GM19372 (cell line): Measurements from ENCODE around the gene ASXL2.
"Not testable (repeated sequence)": the region's sequence is repeated elsewhere in the genome, so short reads cannot be mapped to it uniquely, and the experiment has no call there.

Experiments
- ATAC-seq: cut with Tn5 transposase; IDR thresholded peaks from one replicate; pipeline ENCODE4 v1.9.1; 2021; ENCODE audit warnings: mild to moderate bottlenecking, low read depth, moderate library complexity; ENCODE audit not compliant: unreplicated experiment

Gene ASXL2

DNA sequence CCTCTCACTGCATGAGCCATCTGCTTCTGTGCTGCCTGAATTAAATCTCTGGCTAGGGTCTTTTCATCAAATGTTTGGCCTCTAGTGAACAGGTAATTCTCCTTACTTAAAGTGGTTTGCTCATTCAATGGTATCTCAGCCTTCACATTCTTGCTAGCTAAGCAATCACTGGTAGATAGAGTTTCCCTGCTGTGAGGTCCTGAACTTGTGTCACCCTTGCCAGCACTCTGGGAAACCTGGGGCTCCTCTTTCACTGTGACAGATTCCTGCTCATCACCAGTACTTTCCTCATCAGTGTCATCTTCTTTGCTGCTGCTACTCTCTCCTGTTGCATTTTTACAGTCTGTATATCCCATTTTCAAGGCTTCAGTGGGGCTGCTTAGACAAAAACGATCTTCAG is 135.8 kb downstream of the ASXL2 start:
- no peak for ATAC-seq

DNA sequence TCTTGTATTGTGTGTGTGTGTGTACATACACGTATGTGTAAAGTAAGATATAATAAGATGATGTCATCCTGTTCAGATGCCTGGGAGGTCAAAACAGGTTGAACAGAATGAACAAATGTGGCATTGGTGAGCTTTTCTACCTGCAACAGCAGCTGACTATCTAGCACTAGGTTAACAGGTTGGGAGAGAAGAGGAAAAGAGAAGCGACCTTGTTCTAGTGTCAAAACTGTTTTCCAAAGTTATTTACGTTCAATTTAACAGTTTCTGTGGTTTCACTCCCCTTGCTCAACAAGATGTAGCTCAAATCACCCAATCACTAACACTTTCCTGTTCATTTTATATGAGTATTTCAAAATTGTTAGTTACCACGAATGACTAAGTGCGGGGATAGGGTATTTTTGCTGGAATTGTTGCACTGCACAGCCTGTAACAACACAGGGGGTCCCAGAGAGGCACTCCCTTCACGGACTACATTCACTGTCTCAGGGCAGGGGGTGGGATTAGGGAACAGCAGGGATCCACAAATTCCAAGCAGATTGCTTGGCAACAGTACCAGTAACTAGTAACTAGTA is 137.4 kb downstream of the ASXL2 start:
- no peak for ATAC-seq

DNA sequence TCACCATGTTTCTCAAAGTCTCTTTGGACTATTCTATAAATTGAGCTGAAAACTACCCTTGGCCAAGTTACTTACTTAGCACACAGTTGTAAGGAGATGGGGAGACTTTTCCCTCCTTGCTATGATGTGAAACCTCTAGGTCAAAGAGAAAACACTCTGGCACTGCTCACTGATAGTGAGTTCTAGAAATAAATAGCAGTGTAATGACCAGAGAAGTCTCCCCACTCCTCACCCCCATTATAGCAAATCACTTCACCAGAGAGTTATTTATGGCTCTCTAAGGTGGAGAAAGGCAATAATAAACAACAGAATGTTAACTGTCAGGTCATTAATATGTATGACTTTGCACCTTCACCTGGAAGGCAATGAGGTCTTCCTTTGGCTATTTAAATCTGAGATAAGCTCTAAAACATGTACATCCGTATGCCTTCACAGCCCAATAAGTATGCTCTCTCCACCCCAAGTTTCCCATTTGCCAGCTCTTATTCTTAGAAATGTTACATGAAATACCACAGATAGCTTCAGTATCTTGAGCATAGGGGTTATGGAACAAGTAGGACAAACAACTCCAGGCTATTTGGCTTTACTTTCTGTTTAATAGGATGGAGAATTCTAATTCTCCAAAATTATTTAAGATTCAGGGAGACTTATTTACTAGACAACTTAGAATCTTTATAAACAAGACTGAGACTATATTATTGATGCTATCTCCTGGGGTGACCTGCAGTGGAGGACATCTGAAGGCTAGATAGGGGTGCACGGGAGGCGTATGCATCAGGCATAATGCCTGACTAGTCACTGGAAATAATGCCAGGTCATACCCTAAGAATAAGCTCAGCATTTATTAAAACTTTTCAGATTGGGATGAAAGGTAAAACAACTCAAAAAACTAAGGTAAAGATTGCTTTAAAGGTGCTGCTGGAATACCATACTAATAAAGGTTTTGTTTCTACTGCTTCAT is 139.6 kb downstream of the ASXL2 start:
- no peak for ATAC-seq

DNA sequence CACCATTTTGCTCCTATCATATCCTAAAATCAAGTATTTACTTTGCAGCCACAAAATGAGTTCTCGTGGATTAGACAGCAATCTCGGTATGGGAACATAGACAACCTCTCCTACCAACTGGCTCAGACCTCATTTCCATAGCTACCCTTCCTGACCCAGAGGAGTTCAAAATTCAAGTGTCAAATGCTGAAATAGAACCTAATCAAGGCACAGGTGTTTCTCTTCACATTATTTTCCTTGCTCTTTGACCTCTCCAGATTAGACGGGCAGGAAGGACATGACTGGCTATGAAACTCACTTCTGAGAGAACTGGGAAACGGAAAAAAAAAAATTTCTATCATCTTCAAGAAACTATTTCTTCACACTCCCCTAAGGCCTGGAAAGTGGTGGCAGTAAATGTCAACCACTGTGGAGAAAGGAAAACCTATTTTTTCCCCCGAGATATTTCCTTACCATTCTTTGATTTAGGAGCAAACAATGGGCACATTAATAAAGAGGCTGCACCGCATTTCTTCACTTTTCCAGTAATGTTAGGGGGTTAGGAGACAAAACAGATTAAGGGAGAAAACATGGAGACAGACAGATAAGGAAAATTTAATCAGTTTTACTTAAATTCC is 141.3 kb downstream of the ASXL2 start:
- ATAC-seq = no peak

DNA sequence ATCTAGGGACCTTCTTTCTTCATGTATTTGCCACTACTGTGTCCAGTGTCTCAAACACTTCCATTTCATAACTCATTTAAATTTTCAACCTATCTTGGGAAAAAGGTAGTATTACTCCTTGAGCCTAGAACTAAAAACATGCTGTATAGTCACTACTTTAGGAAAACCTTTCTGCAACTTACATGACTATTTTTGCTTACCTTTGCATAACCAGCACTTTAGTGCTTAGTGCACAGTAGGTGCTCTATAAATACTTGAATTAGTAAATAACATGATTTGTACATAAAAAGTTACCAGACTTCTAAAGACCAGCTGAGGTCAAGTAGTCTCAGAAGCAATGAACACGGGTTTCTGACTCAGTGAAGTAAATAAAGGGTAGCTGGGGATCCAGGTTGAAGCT is 142.5 kb downstream of the ASXL2 start:
- ATAC-seq = no peak

DNA sequence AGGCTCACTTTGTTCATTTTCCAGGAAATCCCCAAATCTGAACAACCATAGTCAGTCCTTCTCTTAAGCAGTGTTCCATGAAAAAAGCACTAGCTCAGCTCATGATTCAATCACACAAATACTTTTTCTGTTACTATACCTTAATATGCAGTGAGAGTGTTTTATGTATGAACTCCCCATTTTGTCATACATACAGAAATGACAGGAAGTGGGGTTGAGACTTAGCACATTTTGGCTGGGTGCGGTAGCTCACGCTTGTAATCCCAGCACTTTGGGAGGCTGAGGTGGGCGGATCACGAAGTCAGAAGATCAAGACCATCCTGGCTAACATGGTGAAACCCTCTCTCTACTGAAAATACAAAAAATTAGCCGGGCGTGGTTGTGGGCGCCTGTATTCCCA is 149.7 kb downstream of the ASXL2 start:
- no peak for ATAC-seq

DNA sequence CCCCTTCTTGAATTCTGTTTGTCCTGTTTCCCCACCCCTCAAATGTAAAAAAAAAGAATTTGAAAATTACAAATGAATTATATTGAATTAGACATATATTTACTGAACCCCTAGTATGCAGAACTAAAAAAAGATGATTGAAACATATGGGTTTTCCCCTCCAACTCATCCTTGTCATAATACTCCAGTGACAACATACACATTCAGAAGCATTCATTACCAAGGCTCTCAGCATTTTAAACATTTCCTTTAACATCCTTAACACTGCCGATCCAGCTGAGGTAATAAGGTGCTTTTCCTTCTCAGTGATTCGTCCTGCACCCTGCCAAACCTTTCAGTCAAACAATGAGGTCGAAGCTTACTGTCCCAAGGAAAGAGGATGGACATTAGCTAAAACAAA is 151.8 kb downstream of the ASXL2 start:
- ATAC-seq = no peak

DNA sequence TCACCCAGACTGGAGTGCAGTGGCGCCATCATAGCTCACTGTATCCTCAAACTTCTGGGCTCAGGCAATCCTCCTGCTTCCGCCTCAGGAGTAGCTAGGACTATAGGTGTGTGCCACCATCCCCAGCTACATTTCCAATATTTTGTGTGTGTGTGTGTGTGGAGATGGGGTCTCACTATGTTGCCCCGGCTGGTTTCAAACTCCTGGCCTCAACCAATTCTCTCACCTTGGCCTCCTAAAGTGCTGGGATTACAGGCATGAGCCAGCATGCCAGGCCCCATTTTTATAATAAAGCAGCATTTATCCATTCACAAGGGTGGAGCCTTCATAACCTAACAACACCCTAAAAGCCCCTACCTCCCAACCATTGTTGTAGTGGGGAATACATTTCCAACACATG is 152.4 kb downstream of the ASXL2 start:
- no peak for ATAC-seq

DNA sequence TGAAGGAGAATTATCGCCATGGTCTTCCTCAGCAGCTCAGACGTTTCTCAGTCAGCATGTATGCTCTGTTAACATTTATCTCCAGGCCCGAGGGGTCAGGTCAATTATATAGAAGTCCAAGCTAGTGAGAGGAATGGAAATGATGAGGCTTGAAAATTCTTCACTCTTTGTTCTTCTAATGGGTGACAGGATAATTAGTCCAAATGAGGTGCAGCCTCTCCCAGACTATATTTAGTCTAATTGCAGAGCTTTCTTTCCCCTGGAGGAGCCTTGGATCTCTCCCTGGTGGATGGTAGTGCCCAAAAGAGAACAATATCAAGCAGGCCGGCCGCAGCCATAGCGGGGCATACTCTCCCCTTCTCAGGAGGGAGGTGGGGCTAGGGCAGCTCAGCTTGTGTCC is 153.5 kb downstream of the ASXL2 start:
- no peak for ATAC-seq

DNA sequence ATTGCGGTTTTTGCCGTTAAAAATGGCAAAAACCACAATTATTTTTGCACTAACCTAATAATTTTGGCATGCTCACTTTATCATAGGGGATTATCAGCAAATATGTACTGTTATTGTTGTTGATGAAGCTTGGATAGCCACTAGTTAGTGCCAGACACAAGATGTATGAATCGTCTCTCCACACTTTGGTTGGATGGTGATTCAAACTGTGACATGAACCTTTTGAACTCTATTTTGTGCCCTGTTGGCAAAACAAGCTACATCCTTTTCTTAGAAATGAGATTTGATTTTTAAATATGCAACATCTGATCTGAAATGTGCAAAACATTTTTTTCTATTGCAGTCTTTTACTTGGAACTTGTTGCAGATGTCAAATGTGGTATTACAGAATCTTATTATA is 156.1 kb downstream of the ASXL2 start:
- no peak for ATAC-seq

DNA sequence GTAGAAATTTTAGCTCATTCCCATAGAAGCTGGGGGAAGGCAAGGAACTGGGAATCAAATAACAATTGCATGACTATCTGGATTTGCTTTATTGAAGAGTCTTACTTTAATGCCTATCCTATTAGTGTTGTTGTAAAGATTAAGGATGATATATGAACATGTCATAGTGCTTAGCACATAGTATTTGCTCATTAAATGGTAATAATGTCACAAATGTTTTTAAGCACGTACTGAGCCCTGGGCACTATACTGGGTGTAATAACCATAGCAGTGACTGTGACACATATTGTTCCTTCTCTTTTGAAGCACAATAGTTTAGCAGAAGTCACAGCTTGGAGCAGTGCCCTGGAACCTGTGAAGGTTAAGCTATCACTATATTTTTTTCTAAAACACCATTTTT is 157.7 kb downstream of the ASXL2 start:
- ATAC-seq = no peak

DNA sequence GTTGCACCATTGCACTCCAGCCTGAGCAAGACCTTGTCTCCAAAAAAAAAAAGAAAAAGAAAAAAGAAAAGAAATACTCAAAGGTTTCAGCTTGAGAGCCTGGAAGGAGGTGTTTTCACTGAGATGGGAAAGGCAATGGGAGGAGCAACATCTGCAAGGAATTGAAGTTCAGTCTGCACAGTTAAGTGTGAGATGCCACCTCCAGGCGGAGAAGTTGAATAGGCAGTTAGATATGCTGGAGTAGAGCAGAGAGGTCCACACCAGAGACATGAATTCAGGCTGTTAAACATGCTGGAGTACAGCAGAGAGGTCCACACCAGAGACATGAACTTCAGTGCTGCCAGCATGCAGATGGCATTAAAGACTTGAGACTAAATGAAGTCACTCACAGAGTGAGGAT is 163.5 kb downstream of the ASXL2 start:
- ATAC-seq = no peak

DNA sequence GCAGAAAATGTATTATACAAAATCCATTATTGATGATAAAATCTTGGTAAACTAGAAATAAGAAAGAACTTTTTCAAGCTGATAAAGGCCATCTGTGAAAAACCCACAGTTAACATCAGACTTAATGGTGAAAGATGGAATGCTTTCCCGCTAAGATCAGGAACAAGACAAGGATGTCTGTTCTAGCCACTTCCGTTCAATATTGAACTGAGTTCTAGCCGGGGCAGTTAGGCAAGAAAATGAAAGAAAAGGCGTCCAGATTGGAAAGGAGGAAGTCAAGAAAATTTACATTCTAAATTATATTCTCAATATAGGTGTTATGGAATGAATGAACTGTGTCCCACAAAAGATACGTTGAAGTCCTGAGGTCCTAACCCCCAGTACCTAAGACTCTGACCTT is 165.8 kb downstream of the ASXL2 start:
- no peak for ATAC-seq

DNA sequence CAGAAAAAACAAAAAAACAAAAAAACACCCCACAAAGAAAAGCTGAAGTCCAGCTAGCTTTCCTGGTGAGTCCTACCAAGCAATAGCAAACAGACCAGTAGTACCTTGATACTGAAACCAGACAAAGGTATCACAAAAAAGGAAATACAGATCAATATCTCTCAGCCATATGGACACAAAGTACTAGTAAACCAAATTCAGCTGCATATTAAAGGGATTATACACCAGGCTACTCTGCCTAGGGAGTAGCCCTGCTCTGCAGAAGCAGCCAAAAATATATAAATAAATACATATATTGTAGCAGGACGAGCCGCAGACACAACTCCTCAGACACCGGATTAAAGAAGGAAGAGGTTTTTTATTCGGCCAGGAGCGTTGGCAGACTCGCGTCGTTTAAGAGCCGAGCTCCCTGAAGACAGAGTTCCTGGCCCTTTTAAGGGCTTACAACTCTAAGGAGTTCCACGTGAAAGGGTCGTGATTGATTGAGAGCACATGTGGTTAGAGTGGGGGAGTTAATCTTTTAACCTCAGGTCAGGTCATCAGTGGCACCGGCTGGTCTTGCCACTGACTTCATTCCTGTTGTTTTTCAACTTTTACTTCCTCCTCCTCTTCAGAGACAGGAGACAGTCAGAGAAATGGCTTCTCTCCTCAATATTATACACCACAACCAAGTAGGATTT is 166.5 kb downstream of the ASXL2 start:
- no peak for ATAC-seq

DNA sequence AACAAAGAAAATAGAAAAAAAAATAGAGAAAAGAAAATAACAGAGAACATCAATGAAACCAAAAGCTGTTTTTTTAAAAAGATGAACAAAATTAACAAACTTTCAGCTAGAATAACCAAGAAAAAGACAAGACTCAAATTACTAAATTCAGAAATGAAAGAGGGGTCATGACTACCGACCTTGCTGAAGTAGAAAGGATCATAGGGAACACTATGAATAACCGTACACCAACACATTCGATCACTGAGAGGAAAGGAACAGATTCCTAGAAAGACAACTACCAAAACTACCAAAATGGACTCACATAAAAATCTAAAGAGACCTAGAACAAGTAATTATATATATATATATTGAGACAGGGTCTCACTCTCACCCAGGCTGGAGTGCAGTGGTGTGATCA is 167.5 kb downstream of the ASXL2 start:
- no peak for ATAC-seq

DNA sequence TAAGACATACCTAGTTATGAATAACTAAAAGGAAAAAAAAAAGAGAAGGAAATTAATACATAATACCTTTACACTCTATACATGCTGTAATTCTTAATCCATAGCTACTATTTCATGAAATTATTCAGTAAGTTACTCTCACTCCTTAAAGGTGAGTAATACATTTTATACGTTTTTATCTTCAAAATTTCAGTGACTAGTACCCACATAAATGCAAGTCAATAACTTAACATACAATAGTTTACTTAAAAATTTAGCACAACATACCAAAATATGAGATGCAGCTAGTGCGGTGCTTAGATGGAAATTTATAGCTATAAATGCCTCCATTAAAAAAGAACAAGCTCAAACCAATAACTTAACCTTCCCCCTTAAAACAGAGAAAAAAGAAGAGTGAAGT is 168.9 kb downstream of the ASXL2 start:
- ATAC-seq = no peak

DNA sequence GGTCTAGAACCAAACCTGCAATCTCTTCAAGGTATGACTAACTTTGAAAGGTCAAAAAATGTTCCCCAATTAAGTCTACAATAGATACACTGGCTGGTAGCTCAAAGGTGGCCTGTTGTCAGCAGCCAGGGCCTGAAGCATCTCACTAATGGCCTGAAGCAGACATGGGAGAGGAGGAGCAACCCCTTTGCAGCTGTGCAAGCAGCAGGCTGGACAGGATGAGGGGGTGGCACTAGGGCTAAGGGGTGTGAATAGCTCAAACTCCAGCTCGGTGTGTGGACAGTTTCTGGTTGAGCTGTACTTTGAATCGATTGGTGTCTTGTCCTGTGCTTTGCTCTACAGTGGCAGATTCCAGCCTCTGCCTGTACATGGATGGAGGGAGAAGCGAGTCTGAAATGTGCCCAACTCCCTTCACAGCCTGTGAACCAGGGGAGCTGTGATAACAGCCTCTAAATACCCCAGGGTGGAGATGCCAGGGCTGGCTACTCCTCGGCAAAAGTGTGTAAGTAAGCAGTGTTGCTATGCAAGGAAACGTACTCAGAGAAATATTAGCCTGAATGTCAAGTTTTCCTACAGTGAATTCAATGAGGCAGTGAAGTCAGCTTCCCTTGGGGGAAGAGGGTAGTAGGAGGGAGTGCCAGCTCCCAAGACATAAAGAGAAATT is 170.2 kb downstream of the ASXL2 start:
- no peak for ATAC-seq

DNA sequence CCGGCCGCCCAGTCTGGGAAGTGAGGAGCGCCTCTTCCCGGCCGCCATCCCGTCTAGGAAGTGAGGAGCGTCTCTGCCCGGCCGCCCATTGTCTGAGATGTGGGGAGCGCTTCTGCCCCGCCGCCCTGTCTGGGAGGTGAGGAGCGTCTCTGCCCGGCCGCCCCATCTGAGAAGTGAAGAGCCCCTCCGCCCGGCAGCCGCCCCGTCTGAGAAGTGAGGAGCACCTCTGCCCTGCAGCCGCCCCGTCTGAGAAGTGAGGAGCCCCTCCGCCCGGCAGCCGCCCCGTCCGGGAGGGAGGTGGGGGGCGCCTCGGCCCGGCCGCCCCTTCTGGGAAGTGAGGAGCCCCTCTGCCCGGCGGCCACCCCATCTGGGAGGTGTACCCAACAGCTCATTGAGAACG is 172.7 kb downstream of the ASXL2 start:
- not testable (repeated sequence) for ATAC-seq

DNA sequence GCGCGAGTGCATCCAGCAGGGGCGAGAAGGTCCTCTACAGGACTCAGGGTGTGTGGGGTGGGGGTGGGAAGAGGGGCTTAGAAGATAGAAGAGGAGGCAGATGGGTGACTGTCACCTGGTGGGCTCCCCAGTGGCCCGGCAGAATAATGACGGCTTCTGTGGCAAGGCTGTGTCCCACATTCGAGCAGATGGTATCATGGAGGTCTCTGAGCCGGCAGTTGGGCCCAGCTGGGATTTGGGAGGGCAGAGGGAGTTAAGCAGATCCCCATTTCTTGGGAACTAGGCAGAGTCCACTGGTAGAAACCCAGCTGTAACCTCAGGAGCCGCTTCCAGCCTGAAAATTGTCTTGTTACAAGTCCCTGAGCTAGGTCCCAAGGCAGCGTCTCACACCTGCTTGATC is 176.5 kb downstream of the ASXL2 start:
- ATAC-seq = no peak

DNA sequence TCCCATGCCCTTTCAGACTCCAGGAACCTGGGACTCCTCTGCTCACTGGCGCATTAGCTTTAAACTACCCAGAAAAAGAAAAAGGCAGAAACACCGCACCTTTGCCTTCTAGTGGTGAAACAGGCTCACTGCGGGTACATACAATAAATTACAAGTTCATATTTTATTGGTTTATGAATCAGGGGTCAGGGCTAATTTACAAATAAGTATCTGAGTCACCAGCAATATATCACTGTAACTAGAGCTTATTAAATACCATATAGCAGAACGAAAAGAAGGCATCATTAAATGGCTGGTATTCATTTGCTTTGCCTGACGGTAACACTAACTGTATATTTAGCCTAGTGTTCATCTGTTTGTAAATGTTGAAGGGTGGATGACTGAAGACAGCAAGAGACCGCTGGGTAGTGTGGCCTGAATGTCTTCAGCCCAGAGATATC is 178.0 kb downstream of the ASXL2 start:
- no peak for ATAC-seq

DNA sequence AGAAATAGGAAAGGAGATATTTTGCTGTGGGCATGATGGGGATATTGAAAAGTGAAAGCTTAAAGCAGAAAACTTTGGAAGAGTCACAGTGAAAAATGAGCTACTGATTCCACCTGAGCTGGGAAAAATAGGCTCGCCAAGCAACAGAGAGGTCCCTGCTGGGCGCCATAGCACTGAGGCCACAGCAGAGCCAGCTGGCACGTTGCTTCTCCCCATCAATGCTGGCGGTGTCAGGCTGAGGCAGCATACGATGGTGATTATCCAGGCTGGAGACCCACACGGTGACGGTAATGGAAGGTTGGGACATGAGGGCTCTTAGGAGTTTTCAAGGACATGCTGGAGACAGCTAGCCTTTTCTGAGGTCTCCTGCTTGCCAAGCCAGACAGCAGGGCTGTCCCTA is 179.1 kb downstream of the ASXL2 start:
- no peak for ATAC-seq
